ENCODE results near the gene RIT2.

DNA sequence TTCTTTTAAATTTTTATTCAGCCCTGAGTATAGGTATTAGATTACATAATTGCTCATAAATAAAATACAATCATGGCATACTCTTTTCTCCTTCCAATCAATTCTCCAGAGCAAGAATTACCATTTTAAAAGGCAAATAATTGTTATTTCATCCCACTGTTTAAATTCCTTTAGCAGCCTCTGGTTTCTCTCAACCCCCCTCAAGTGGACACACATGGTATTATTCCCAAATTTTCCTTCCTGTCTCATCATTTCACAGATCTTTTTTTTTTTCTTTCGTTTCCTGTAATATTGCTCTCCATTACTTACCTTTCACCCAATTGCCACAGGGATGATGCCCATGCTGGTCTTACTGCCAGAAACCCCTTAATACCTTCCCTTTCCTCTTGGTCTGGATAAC is 385.2 kb downstream of the RIT2 start:
- TF ChIP-seq CTCF (IDR thresholded peaks at IDR 0.05) = peak; percentile 47
- TF ChIP-seq EZH2phosphoT487 (IDR thresholded peaks at IDR 0.05) = no peak
